GM18505 (cell line): ENCODE data around the gene MTMR3.

Source experiments
- ATAC-seq: cut with Tn5 transposase; IDR thresholded peaks from one replicate; pipeline ENCODE4 v1.9.1; 2021; ENCODE audit not compliant: unreplicated experiment
- POLR2A ChIP-seq: IDR thresholded peaks from 4 replicates; pipeline ENCODE4 v1.6.1; 2011; ENCODE audit warnings: borderline replicate concordance; ENCODE audit not compliant: insufficient read depth, insufficient read length; ENCODE audit errors: extremely low read depth

The MTMR3 gene

GRCh38 chr22:30017375-30018223, 134.6 kb downstream of the MTMR3 start:
- ATAC-seq: no peak

GRCh38 chr22:30020511-30020910, 137.5 kb downstream of the MTMR3 start:
- ATAC-seq: no peak
- TF ChIP-seq POLR2A: no peak

More at GRCh38 chr22:30017375-30018223, 134.6 kb downstream of the MTMR3 start:
- TF ChIP-seq POLR2A: no peak

- ATAC-seq: no peak
- no peak for TF ChIP-seq POLR2A
Measured at GRCh38 chr22:30021338-30021737, 138.4 kb downstream of the MTMR3 start.

DNA sequence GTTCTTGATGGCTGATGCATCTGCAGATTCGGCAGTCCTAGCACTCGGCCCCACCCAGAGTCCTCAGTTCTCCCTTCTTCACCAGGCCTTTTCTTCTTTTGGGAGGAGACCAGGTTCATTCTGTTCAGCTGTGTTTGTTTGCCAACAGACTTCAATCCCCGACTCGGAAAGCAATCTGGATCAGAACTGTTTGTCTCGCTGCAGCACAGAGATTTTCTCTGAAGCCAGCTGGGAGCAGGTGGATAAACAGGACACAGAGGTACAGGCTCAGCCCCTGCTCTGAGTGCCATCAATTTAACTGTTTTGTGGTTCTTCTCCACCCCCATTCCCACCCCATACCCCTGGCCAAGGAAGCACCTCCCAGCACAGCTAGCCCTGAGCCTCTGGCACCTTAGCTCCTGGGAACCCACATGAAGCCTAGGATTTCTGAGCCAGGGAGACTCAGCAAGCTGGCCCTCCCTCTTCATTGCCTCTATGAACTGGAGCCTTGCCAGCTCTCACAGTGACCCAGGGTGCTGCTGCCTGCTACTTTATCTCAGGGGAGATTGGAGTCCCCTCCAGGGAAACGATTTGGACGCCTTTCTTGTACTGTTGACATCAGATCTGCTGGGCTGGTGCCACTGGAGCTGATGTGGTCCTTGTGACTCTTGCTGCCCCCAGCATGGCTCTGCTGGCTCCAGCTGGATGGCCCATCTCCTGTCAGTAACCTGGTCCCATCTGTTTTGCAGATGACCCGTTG, 139.1 kb downstream of the MTMR3 start:
- TF ChIP-seq POLR2A: no peak
- no peak for ATAC-seq

DNA sequence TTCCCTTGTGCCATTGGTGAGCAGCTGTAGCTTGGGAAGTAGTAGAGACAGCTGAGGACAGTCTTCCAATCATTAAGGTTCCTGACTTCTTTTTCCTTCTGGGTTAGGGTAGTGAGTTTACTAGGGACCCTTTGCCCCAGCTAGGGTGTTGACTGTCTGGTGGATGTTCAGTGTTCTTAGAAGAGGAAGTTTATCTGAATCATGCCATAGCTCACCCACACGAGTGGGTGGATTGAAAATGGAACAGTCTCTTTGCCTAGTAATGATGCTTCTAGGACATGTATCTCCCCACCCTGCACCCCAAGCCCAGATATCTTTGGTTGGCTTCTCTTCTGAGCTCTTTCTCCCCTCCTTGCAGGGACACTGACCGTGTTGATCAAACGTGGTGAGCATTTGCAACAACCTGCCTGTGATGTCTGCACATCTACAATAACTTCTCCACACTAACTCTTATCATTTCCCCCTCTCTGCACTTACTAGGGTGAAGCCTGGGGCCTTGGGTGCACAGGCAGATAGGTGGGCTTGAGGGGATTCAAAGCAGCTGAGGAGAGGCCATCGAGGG, 140.2 kb downstream of the MTMR3 start:
- ATAC-seq: no peak
- no peak for TF ChIP-seq POLR2A

DNA sequence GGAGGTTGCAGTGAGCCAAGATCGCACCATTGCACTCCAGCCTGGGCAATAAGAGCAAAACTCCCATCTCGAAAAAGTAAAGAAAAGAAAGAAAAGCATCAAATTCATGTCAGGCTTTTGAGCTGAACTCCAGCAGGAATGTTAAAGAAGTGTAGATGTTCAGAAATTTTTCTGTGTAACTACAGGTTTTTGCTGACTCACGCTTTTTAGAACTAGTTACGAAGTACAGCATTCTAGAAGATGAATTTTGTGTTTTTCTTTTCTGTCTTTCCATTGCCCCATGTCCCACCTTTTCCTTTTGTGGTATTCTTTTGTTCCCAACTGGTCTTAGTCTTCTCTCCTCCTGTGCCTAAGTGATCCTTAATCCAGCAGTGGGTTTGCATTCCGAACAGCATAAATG, 141.3 kb downstream of the MTMR3 start:
- no peak for ATAC-seq
- no peak for TF ChIP-seq POLR2A

DNA sequence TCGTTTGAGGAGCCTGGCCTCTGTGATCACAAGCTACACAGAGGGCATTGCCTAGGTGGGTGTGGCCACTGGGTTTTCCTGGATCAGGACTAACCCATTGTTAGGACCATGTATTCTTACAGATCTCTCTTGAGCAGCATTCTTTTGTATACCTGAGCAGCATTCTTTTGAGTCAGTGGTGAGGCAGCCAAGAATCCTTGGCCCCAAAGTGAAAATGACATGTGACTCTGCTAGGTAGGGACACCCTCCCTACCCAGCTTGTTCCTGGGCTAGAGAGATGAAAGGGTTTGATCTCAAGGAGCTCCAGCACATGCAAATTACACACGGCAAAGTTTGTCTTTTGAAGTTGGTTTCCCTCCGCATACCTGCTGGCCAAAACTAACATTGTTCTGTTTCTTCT, 142.2 kb downstream of the MTMR3 start:
- no peak for TF ChIP-seq POLR2A
- ATAC-seq: no peak

DNA sequence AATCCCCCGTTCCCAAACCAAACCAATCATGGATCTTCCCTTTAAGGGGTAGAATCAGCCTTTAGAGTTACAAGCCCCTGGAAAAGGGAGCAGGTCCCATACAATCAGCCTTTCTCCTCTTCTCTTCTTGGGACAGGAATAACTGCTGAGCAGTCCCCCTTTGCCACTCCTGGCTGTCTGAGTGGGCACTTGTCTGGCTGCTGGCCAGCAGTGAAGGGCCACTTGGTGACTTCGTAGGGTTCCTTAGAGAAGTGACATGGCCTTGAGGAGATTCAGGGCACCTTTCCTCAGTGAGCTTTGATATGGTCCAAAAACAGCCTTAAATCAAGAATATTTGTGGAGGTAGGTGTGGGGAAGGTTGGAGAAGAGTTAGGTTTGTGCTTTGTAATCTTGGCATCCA, 143.8 kb downstream of the MTMR3 start:
- ATAC-seq: no peak
- TF ChIP-seq POLR2A: no peak

DNA sequence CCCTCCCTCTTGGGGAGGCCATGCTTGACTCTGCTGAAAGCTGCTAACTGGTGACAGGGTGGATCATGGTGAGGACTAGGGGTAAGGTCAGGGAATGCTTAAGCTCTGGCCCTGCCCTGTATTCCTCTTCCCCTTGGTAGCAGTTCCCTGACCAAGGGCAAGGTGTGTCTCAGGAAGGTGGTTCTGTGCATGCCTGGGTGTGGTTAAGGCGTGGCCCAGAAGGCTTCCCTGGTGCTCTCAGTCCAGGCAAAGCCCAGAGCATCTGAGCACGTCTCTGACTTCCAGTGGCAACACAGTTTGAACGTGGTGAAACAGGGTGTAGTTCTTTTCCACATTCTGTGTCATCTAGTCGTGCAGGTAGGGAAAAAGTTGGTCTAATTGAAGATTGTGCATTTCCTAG, 144.2 kb downstream of the MTMR3 start:
- TF ChIP-seq POLR2A: no peak
- ATAC-seq: no peak

DNA sequence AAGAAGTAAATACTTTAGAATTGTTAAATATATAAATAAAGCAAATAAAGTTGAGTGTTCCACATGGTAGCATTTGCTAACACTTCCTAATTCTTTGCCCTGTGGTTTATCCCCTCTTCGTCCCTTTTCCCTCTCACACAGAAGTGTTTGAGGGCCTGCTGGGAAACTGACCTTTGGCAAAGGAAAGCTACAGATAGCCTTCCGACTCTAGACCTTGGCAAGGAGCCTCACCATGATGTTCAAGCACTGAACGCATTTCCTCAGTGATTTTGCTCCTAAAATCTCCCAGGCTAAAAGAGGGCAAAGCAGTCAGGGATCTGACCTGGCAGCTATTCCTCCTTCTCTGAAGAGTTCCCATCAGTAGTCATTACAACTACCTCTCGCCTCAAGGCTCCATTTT, 144.8 kb downstream of the MTMR3 start:
- no peak for ATAC-seq
- no peak for TF ChIP-seq POLR2A

DNA sequence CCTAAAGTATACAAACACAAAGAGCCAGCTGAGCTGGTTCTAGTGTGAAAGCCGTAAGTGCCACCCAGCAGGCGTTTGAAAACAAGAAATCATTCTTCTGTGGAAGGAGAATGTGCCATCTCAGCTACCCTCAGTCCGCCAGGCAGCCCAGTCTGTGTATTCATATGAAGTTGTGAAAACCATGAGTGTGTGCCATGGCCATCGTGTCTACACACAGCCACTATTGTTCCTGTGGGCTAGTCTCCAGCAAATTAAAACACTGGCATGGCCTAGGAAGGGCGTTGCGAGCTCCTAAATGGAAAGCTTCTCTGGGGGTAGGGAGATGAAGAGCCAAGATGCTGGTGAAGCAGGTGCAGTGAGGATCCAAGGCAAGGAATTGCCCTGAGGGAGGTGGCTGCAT, 145.8 kb downstream of the MTMR3 start:
- no peak for ATAC-seq
- TF ChIP-seq POLR2A: no peak

DNA sequence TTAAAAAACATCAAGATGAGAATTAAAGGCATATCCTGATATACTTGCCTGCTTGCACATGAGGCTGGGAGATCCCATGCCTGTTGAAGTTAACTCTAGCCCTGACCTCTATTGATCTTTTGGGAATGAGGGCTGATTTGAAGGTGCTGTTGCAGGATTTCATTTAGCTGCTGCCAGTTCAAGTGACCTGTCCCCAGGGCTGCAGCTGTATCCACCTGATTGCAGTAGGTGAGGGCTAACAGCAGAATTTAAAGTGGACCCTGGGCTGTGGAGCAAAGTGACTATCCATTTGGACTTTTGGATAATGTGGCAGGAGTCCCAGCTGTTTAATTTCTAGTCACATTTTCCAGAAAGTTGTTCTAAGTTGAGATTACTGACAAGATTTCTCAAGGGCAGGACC, 146.5 kb downstream of the MTMR3 start:
- no peak for ATAC-seq
- no peak for TF ChIP-seq POLR2A

- TF ChIP-seq POLR2A: no peak
- no peak for ATAC-seq
Measured at GRCh38 chr22:30030329-30030728, 147.4 kb downstream of the MTMR3 start.

DNA sequence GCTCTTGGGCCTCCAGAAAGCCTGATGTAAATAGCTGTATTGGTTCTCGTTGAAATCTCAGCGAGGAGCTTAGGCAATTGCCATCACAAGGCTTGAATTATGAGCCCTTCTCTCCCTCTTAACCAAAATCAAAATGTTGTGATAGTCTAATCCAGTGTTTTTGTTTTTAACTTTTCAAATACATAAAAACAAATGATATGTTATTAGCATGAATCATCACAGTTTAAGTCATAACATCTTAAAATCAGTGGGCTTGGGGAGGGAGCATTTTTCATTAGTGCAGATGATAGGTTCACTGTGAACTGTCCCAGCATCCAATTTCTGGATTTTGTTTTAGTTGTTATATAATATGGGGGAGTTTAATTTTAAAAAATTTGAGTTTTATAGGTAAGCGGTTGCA, 148.4 kb downstream of the MTMR3 start:
- TF ChIP-seq POLR2A: no peak
- ATAC-seq: no peak
